GM12878 (cell line): ENCODE data around the gene LTBP4.

ENCODE experiments used
- EP300 ChIP-seq, 2 experiments: fragments of 150-350 bp in 1 of 2; IDR thresholded peaks; 2 replicates each; pipeline ENCODE4 v1.6.1; 2011 to 2012; ENCODE audit warnings: low read depth in 2 of 2, low read length in 2 of 2, borderline replicate concordance in 1 of 2, improper control_type of control experiment in 1 of 2, inconsistent platforms in 1 of 2; ENCODE audit not compliant: control insufficient read depth in 1 of 2
- IRF5 ChIP-seq: fragments of 450-650 bp; IDR thresholded peaks from 2 replicates; pipeline ENCODE4 v1.6.1; 2017; ENCODE audit warnings: borderline replicate concordance
- MXI1 ChIP-seq: fragments of 150-350 bp; IDR thresholded peaks from 2 replicates; pipeline ENCODE4 v1.6.1; 2011; ENCODE audit warnings: low read depth, mild to moderate bottlenecking, inconsistent platforms, low read length, improper control_type of control experiment
- MYC ChIP-seq: IDR thresholded peaks from 2 replicates; pipeline ENCODE4 v1.6.1; 2011; ENCODE audit warnings: mild to moderate bottlenecking, low read length, moderate library complexity, inconsistent platforms; ENCODE audit not compliant: insufficient read depth, insufficient replicate concordance, insufficient read length, severe bottlenecking
- RAD21 ChIP-seq: IDR thresholded peaks from 2 replicates; pipeline ENCODE4 v1.6.1; 2011; ENCODE audit warnings: mild to moderate bottlenecking, low read depth, low read length, moderate library complexity; ENCODE audit not compliant: insufficient read depth
- REST ChIP-seq: IDR thresholded peaks from 2 replicates; pipeline ENCODE4 v1.6.1; 2012; ENCODE audit warnings: mild to moderate bottlenecking, low read depth, low read length
- SMAD1 ChIP-seq: fragments of 450-650 bp; IDR thresholded peaks from 2 replicates; pipeline ENCODE4 v1.6.1; 2018; ENCODE audit warnings: mild to moderate bottlenecking, low read depth; ENCODE audit not compliant: partially characterized antibody
- SRF ChIP-seq, 2 experiments: IDR thresholded peaks; 2 replicates each; pipeline ENCODE4 v1.6.1; 2011; ENCODE audit warnings: low read depth in 2 of 2, low read length in 2 of 2, mild to moderate bottlenecking in 1 of 2, moderate library complexity in 1 of 2
- SUPT20H ChIP-seq: IDR thresholded peaks from 2 replicates; pipeline ENCODE4 v1.6.1; 2011; ENCODE audit warnings: low read depth, mild to moderate bottlenecking, low read length, moderate library complexity, borderline replicate concordance; ENCODE audit not compliant: control insufficient read depth
- TAF1 ChIP-seq: IDR thresholded peaks from 2 replicates; pipeline ENCODE4 v1.6.1; 2011; ENCODE audit warnings: mild to moderate bottlenecking, low read depth, low read length, borderline replicate concordance
- YY1 ChIP-seq: IDR thresholded peaks from 2 replicates; pipeline ENCODE4 v1.6.1; 2011; ENCODE audit warnings: low read depth, mild to moderate bottlenecking, low read length
- TF ChIP-seq, protein P1 (sequence below): fragments of 150-350 bp; IDR thresholded peaks from 2 replicates; pipeline ENCODE4 v1.6.1; 2016; ENCODE audit warnings: low read depth, low read length

DNA sequence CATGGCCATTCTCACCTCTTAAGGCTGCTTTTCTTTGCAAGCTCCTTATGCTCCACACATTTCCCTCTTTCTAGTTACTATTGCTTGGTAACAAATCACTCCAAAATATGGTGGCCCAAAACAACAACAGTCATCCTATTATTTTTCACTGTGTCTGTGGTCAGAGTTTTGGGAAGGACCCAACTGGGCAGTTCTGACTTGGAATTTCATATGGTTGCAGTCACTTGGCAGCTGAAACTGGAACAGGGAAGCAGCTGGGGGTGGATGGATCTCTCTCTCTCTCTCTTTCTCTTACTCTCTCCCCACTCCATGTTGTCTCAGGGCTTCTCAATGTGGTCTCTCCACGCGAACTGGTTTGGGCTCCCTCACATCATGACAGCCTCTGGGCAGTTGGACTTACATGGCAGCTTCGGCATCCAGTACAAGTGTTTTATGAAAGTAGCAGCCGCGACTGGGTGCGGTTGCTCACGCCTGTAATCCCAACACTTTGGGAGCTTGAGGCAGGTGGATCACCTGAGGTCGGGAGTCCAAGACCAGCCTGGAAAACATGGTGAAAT is 49.7 kb downstream of the LTBP4 start:
- TF ChIP-seq YY1 (no peak), TAF1 (no peak), SMAD1 (no peak), SRF (IDR thresholded peaks at IDR 0.05; ENCODE audit: low read depth in 2 of 2, low read length in 2 of 2) (no peak), MXI1 (no peak), MYC (no peak), RAD21 (no peak), EP300 (IDR thresholded peaks at IDR 0.05; ENCODE audit: borderline replicate concordance in 1 of 2, control insufficient read depth in 1 of 2, low read depth in 2 of 2, low read length in 2 of 2) (no peak), SUPT20H (no peak), REST (no peak), IRF5 (no peak)
- TF ChIP-seq, protein P1, sequence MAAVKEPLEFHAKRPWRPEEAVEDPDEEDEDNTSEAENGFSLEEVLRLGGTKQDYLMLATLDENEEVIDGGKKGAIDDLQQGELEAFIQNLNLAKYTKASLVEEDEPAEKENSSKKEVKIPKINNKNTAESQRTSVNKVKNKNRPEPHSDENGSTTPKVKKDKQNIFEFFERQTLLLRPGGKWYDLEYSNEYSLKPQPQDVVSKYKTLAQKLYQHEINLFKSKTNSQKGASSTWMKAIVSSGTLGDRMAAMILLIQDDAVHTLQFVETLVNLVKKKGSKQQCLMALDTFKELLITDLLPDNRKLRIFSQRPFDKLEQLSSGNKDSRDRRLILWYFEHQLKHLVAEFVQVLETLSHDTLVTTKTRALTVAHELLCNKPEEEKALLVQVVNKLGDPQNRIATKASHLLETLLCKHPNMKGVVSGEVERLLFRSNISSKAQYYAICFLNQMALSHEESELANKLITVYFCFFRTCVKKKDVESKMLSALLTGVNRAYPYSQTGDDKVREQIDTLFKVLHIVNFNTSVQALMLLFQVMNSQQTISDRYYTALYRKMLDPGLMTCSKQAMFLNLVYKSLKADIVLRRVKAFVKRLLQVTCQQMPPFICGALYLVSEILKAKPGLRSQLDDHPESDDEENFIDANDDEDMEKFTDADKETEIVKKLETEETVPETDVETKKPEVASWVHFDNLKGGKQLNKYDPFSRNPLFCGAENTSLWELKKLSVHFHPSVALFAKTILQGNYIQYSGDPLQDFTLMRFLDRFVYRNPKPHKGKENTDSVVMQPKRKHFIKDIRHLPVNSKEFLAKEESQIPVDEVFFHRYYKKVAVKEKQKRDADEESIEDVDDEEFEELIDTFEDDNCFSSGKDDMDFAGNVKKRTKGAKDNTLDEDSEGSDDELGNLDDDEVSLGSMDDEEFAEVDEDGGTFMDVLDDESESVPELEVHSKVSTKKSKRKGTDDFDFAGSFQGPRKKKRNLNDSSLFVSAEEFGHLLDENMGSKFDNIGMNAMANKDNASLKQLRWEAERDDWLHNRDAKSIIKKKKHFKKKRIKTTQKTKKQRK = no peak
